HG03066 (cell line): ENCODE results near the gene NTNG1.

Experiments
- ATAC-seq: cut with Tn5 transposase; IDR thresholded peaks from one replicate; pipeline ENCODE4 v1.9.1; 2021; ENCODE audit warnings: low read depth; ENCODE audit not compliant: unreplicated experiment

The NTNG1 gene

DNA sequence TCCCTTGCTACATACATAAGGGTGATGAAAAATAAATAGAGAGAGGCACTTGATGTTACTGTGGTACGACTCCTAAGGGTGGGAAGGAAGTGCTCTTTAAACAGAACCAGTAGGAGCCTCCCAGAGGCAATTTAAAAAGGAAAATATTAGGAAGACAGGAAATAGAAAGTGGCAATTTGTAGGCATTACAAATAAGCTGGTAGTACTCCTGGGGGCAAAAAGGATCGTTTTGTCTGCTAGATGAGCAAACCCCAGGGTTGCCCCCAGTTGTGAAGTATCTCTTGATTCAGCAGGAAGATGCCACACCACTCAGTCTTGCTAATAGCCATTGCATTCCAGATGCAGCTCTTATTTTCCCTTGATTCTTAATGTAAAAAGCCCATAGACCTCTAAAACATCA is 303.0 kb downstream of the NTNG1 start:
- no peak for ATAC-seq

DNA sequence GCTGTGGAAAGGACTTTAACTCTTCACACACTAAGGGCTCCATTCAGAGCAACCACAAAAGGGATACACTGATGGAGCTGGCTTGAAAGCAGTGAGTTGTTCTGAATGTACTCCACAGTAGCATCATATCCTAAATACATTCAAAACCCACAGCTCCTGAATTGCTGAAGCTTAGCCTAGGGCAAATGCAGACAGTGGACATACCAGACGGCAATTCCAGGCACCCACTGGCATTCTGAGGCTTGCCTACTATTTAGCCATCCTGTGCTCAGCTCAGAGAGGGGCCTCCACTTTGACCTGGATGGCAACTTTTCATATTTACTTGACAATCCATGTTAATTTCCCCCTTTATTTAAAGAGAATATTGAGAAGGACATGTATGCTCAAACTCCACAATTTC is 303.5 kb downstream of the NTNG1 start:
- ATAC-seq, result no peak

DNA sequence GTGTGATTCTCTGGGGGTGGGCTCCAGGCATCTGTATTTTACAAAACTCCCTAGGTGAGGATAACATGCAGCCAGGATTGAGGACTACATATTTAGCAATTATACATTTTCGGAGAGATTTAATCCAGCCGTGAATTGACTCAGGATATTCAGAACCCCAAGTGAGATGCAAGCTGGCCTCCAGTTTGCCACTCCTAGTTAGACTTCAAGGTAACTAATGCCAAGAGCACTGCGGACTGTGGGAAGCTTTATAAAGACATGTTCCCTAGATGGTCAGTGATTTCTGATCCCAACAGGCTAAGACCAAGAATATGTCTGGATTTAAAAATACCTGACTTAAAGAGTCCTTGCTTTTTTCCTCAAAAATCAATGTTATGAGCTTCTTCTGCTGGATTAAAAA is 308.5 kb downstream of the NTNG1 start:
- ATAC-seq, result no peak

GRCh38 chr1:107450899-107451664 is 310.2 kb downstream of the NTNG1 start:
- peak; percentile 78 for ATAC-seq

DNA sequence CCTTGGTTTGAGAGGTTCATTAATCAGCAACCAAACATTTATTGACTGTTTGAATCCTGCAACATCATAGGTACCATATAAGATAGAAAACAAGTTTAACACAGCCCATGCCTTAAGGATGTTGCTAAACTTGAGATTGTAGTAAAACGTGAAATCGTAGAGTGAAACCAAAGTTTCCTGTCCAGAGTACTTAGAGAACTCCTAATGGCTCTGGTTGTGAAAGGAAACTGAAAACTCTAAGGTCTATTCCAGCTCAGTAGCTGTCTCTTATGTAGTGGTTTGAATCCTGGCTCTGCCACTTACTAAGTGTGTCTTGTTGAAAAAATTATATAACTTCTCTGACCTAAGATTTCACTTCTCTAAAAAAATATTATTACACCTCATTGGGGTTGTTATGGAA is 310.9 kb downstream of the NTNG1 start:
- ATAC-seq, result peak; percentile 53

- ATAC-seq, result no peak
These were observed 314.0 kb downstream of the NTNG1 start for GRCh38 chr1:107454791-107455190.

- ATAC-seq, result no peak
These were observed 317.1 kb downstream of the NTNG1 start for GRCh38 chr1:107457989-107458388.

- ATAC-seq, result peak; percentile 61
These were observed 318.5 kb downstream of the NTNG1 start for GRCh38 chr1:107459204-107459904.

GRCh38 chr1:107460035-107460434 is 319.2 kb downstream of the NTNG1 start:
- ATAC-seq, result peak; percentile 85

DNA sequence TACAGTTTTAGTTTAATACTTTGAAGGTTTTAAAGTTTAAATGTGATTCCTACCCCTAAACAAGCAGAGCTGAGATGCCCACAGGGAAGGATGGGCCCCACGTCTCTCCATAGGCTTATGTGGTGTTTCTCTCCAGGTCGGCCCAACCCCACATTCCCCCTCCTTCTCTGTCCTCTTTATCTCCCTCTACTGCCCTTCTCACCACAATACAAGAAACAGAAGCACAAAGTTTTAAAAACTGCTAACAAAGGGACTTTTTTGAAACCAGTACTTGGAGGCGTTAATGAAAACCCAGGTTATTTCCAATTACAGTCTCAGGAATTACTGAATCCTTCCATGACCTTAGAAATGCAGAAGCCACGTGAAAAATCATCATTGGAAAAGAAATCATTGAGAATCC is 324.0 kb downstream of the NTNG1 start:
- no peak for ATAC-seq

DNA sequence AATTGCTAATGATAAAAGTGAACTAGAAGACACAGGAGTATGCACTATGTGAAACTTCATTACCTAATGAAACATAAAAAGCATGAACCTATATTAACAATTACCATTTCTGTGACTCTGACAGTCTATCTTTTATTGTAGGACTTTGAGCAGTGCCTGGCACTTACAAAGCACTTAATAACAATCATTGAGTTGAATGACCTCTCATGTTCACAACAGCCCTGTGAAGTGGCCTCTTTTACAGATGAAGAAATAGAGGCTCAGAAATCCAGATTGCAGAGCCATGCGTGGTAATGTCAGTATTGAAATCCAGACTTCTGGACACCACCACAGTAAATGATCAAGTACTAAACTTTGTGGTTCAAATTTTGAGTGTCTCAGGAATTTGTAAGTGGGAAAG is 326.4 kb downstream of the NTNG1 start:
- ATAC-seq, result no peak

- no peak for ATAC-seq
These were observed 327.0 kb downstream of the NTNG1 start for GRCh38 chr1:107467811-107468210.

DNA sequence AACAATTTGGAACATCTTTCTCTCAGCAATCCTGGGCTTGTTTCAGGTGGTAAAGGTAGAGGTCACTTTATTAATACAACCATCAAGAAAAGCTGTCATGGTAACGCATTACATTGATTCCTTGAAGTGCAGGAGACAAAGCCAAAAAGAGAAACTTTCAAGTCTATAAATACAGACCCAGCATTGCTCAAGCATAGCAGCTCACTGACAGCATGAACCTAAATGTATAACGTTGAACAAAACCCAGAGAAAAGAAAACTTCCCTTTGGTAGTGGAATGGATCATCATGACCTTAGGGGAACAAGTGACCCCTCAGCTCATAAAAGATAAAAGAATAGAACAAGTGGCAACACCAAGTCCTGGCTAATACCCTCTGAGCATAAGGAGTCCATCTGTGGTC is 332.2 kb downstream of the NTNG1 start:
- ATAC-seq, result no peak

DNA sequence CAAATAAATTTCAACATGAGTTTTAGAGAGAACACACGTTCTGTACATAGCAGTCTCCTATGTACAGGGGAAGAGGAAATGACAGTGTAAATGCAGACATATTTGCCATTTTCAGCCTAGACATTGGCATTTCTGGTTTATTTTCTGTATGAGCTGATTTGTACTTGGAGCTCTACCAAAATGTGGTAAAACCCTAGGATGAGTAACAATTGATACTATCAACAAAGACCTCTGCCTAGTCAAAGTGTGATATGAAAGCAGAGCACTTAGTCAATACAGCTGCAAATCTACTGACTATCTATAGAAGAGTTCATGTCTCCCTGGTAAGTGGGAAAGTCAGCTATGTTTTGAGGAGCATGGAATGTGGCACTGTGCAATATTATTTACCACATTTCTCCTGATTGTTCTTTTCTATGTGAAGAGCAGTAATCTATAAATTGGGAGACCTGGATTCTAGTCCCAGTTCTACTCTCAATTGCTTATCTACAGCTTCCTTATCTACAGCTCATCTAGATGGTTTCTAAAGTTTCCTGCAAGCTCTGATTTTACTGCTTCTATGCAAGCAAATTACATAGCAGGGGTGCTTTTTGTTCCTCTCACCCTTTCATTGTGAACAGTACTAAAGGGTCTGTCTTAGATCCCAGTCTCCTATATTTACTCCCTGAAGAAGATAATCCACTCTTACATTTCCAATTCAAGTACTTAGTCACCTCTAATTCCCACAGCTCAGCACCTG is 334.2 kb downstream of the NTNG1 start:
- peak; percentile 62 for ATAC-seq

GRCh38 chr1:107477233-107477632 is 336.4 kb downstream of the NTNG1 start:
- no peak for ATAC-seq

- no peak for ATAC-seq
These were observed 339.1 kb downstream of the NTNG1 start for GRCh38 chr1:107479865-107480350.

GRCh38 chr1:107480548-107481415 is 339.9 kb downstream of the NTNG1 start:
- peak; percentile 82 for ATAC-seq

DNA sequence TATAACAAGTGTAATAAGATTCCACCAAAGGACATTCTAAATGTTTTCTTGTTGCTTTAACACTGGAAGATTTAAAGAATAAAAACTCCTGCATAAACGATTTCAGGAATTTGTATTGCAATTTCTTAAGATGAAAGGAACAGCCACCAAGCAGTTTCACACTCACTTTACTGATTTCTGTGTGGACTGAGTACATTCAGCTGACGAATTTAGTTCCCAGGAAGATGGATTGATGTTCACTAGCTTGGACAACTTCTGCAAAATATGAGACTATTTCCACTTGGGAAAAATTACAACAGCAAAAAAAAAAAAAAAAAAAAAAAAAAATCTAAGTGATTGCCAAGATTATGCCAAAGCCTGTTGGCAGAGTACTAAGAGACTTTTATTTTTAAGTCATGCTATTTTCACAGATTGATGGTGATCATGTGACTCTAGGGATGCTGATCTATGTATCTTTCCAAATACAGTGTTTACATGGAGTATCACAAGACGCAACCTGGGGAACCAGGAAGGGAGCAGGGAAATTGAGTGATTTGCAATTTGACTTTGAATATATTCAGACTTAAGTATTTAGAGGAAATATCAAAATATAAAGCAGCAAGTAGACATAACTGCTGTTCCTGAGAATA is 341.0 kb downstream of the NTNG1 start:
- no peak for ATAC-seq

DNA sequence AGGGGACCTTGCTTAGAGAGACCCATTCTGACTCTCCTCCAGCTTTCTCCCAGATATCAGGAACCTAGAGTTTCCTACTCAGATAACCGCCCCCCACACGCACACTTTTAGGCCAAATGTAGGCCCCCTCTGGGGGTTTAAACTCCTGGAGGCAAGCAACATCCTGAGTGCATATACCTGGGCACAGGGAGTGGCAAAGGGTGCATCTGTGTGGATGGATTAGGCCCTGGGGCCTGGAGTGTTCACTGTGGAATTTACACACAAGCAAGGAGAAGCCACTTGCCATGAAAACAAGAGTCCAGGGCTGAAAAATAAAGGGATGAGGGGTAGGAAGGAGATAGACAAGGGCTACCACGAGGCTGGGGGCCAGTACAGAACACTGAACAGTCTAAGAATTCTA is 343.1 kb downstream of the NTNG1 start:
- ATAC-seq, result no peak

DNA sequence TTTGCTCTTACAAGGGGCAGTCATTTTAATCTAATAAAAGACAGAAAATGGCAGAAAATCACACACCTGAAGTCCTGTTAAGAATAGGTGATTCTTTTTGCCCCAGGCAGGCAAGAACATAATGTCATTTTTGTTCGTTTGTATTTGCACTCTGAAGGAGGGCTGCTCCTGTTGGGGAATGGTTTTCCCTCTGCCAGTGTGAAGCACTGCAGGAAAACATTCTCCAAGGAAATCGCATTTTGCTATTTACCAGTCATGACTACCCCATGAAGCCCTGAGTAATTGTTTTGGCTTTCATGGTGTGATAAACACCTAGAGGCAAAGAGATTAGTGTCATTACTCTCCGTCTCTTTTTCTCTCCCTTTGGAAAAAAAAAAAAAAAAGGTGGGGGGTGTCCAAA is 345.5 kb downstream of the NTNG1 start:
- ATAC-seq, result no peak
